Measurements from ENCODE around the gene ST6GALNAC3. TPM values are rescaled to one million over a fixed set of nuclear protein-coding genes. Genes with fewer than 3 reads are reported as not detected.

The ST6GALNAC3 gene
- total RNA-seq, 1 donor from 2014 or later = 7.3 TPM

GRCh38 chr1:76128096-76128495, 53.5 kb downstream of the ST6GALNAC3 start:
- Mint-ChIP-seq H3K27ac (ENCODE audit: unreplicated experiment) (no peak overlapping the region), H3K9me3 (ENCODE audit: unreplicated experiment) (no peaks in the 10 kb centered on the region), H3K4me1 (ENCODE audit: unreplicated experiment) (no peaks in the 10 kb centered on the region), H3K36me3 (ENCODE audit: unreplicated experiment) (no peaks in the 10 kb centered on the region), H3K4me3 (ENCODE audit: unreplicated experiment) (no peak overlapping the region), H3K27me3 (ENCODE audit: unreplicated experiment) (no peaks in the 10 kb centered on the region)
- no peak for TF ChIP-seq CTCF (IDR thresholded peaks at IDR 0.05)
- DNase-seq (ENCODE audit: extremely low spot score, unreplicated experiment) = no peak

- no peak for DNase-seq (ENCODE audit: extremely low spot score, unreplicated experiment)
- Mint-ChIP-seq H3K27me3 (ENCODE audit: unreplicated experiment) (no peaks in the 10 kb centered on the region), H3K4me3 (ENCODE audit: unreplicated experiment) (no peak overlapping the region), H3K4me1 (ENCODE audit: unreplicated experiment) (no peaks in the 10 kb centered on the region), H3K36me3 (ENCODE audit: unreplicated experiment) (no peaks in the 10 kb centered on the region), H3K9me3 (ENCODE audit: unreplicated experiment) (no peaks in the 10 kb centered on the region), H3K27ac (ENCODE audit: unreplicated experiment) (no peak overlapping the region)
- TF ChIP-seq CTCF (IDR thresholded peaks at IDR 0.05) = no peak
Observed at GRCh38 chr1:76129731-76130130, 55.2 kb downstream of the ST6GALNAC3 start.

- no peak for DNase-seq (ENCODE audit: extremely low spot score, unreplicated experiment)
- Mint-ChIP-seq H3K4me1 (ENCODE audit: unreplicated experiment) (no peaks in the 10 kb centered on the region), H3K4me3 (ENCODE audit: unreplicated experiment) (no peak overlapping the region), H3K27ac (ENCODE audit: unreplicated experiment) (no peak overlapping the region), H3K27me3 (ENCODE audit: unreplicated experiment) (no peaks in the 10 kb centered on the region), H3K9me3 (ENCODE audit: unreplicated experiment) (no peaks in the 10 kb centered on the region), H3K36me3 (ENCODE audit: unreplicated experiment) (no peaks in the 10 kb centered on the region)
- no peak for TF ChIP-seq CTCF (IDR thresholded peaks at IDR 0.05)
Observed at GRCh38 chr1:76130992-76131391, 56.4 kb downstream of the ST6GALNAC3 start.

DNA sequence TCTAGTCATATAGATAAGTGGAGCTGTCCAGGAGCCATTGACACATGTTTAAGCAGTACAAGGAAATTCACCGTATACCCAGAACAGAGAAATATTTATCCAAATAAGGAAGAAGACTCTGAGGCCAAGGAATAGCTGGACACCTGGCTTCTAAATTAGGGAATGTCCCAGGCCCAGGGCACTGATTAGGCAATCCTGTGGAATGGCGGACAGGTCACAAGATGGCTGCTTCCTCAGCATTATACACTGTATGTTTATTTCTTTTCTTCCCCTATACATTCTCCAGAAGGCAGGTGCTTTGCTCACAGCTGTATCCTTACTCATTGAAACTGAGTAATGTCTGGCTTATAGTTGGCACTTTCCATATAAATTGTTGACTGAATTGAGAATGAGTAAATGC, 59.4 kb downstream of the ST6GALNAC3 start:
- no peak for TF ChIP-seq CTCF (IDR thresholded peaks at IDR 0.05)
- Mint-ChIP-seq H3K27me3 (ENCODE audit: unreplicated experiment) (no peaks in the 10 kb centered on the region), H3K4me3 (ENCODE audit: unreplicated experiment) (no peak overlapping the region), H3K4me1 (ENCODE audit: unreplicated experiment) (peaks cover 4% of the 10 kb centered on the region), H3K9me3 (ENCODE audit: unreplicated experiment) (no peaks in the 10 kb centered on the region), H3K27ac (ENCODE audit: unreplicated experiment) (no peak overlapping the region), H3K36me3 (ENCODE audit: unreplicated experiment) (no peaks in the 10 kb centered on the region)
- peak; percentile 19 for DNase-seq (ENCODE audit: extremely low spot score, unreplicated experiment)

- Mint-ChIP-seq H3K9me3 (ENCODE audit: unreplicated experiment) (no peaks in the 10 kb centered on the region), H3K36me3 (ENCODE audit: unreplicated experiment) (no peaks in the 10 kb centered on the region), H3K27me3 (ENCODE audit: unreplicated experiment) (no peaks in the 10 kb centered on the region), H3K4me1 (ENCODE audit: unreplicated experiment) (peaks cover 4% of the 10 kb centered on the region), H3K27ac (ENCODE audit: unreplicated experiment) (no peak overlapping the region), H3K4me3 (ENCODE audit: unreplicated experiment) (no peak overlapping the region)
- no peak for TF ChIP-seq CTCF (IDR thresholded peaks at IDR 0.05)
- DNase-seq (ENCODE audit: extremely low spot score, unreplicated experiment) = peak; percentile 38
Observed at GRCh38 chr1:76135835-76136234, 61.3 kb downstream of the ST6GALNAC3 start.
